ENCODE data around the gene ITPR3.

GRCh38 chr6:33719326-33719987 lies 98.3 kb downstream of the ITPR3 start:
- TF ChIP-seq, protein P1, sequence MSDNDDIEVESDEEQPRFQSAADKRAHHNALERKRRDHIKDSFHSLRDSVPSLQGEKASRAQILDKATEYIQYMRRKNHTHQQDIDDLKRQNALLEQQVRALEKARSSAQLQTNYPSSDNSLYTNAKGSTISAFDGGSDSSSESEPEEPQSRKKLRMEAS (IDR thresholded peaks at IDR 0.05): no peak
- TF ChIP-seq, protein P2, sequence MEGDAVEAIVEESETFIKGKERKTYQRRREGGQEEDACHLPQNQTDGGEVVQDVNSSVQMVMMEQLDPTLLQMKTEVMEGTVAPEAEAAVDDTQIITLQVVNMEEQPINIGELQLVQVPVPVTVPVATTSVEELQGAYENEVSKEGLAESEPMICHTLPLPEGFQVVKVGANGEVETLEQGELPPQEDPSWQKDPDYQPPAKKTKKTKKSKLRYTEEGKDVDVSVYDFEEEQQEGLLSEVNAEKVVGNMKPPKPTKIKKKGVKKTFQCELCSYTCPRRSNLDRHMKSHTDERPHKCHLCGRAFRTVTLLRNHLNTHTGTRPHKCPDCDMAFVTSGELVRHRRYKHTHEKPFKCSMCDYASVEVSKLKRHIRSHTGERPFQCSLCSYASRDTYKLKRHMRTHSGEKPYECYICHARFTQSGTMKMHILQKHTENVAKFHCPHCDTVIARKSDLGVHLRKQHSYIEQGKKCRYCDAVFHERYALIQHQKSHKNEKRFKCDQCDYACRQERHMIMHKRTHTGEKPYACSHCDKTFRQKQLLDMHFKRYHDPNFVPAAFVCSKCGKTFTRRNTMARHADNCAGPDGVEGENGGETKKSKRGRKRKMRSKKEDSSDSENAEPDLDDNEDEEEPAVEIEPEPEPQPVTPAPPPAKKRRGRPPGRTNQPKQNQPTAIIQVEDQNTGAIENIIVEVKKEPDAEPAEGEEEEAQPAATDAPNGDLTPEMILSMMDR (IDR thresholded peaks at IDR 0.05 in 2 of 3, conservative IDR thresholded peaks at IDR 0.05 in 1 of 3; ENCODE audit: borderline replicate concordance in 1 of 3, insufficient read depth in 1 of 3, low read depth in 2 of 3, low read length in 2 of 3): no peak
- no peak for TF ChIP-seq EZH2 (IDR thresholded peaks at IDR 0.05)
- TF ChIP-seq POLR2A (IDR thresholded peaks at IDR 0.05; ENCODE audit: borderline replicate concordance, extremely low read depth, insufficient read depth, insufficient read length): no peak
- TF ChIP-seq, protein P3, sequence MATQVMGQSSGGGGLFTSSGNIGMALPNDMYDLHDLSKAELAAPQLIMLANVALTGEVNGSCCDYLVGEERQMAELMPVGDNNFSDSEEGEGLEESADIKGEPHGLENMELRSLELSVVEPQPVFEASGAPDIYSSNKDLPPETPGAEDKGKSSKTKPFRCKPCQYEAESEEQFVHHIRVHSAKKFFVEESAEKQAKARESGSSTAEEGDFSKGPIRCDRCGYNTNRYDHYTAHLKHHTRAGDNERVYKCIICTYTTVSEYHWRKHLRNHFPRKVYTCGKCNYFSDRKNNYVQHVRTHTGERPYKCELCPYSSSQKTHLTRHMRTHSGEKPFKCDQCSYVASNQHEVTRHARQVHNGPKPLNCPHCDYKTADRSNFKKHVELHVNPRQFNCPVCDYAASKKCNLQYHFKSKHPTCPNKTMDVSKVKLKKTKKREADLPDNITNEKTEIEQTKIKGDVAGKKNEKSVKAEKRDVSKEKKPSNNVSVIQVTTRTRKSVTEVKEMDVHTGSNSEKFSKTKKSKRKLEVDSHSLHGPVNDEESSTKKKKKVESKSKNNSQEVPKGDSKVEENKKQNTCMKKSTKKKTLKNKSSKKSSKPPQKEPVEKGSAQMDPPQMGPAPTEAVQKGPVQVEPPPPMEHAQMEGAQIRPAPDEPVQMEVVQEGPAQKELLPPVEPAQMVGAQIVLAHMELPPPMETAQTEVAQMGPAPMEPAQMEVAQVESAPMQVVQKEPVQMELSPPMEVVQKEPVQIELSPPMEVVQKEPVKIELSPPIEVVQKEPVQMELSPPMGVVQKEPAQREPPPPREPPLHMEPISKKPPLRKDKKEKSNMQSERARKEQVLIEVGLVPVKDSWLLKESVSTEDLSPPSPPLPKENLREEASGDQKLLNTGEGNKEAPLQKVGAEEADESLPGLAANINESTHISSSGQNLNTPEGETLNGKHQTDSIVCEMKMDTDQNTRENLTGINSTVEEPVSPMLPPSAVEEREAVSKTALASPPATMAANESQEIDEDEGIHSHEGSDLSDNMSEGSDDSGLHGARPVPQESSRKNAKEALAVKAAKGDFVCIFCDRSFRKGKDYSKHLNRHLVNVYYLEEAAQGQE (IDR thresholded peaks at IDR 0.05; ENCODE audit: low read depth): no peak
